HG02642 (cell line): Measurements from ENCODE around the gene USP10.

ENCODE experiments used
- ATAC-seq: cut with Tn5 transposase; IDR thresholded peaks from one replicate; pipeline ENCODE4 v1.9.1; 2021; ENCODE audit warnings: mild to moderate bottlenecking; ENCODE audit not compliant: unreplicated experiment, poor library complexity

USP10 gene

GRCh38 chr16:84699712-84700445 lies at the start of gene USP10:
USP10 (plus strand) TSS chr16:84700000; CDS start chr16:84700091, 91 bp downstream.
- peak; percentile 88 for ATAC-seq

- no peak for ATAC-seq
Measured at GRCh38 chr16:84650062-84650991, 49.5 kb upstream of the USP10 start.

- ATAC-seq, result no peak
Measured at GRCh38 chr16:84652566-84652965, 47.2 kb upstream of the USP10 start.

- no peak for ATAC-seq
Measured at GRCh38 chr16:84654238-84654637, 45.6 kb upstream of the USP10 start.

GRCh38 chr16:84654998-84655397 lies 44.8 kb upstream of the USP10 start:
- no peak for ATAC-seq

GRCh38 chr16:84656649-84657048 lies 43.2 kb upstream of the USP10 start:
- no peak for ATAC-seq

- no peak for ATAC-seq
Measured at GRCh38 chr16:84657229-84657837, 42.5 kb upstream of the USP10 start.

GRCh38 chr16:84658690-84659089 lies 41.1 kb upstream of the USP10 start:
- no peak for ATAC-seq

- no peak for ATAC-seq
Measured at GRCh38 chr16:84659656-84660300, 40.0 kb upstream of the USP10 start.

GRCh38 chr16:84660973-84661372 lies 38.8 kb upstream of the USP10 start:
- ATAC-seq, result no peak

GRCh38 chr16:84661418-84662060 lies 38.3 kb upstream of the USP10 start:
- no peak for ATAC-seq

GRCh38 chr16:84662471-84662870 lies 37.3 kb upstream of the USP10 start:
- ATAC-seq, result no peak

GRCh38 chr16:84663433-84664101 lies 36.2 kb upstream of the USP10 start:
- ATAC-seq, result peak; percentile 72

- no peak for ATAC-seq
Measured at GRCh38 chr16:84665359-84665758, 34.4 kb upstream of the USP10 start.

GRCh38 chr16:84665843-84666242 lies 34.0 kb upstream of the USP10 start:
- ATAC-seq, result no peak

- no peak for ATAC-seq
Measured at GRCh38 chr16:84667600-84668309, 32.0 kb upstream of the USP10 start.

GRCh38 chr16:84670063-84670462 lies 29.7 kb upstream of the USP10 start:
- ATAC-seq, result no peak

GRCh38 chr16:84672276-84673202 lies 27.3 kb upstream of the USP10 start:
- peak; percentile 71 for ATAC-seq
